Adrenal gland (tissue), 5 donors: ENCODE measurements around the gene MALT1.

ENCODE experiments used
- CTCF ChIP-seq, 6 experiments: fragments of 450-650 bp in 4 of 6; fragments of 200-600 bp in 2 of 6; sonication (generic) in 1 of 6; IDR thresholded peaks; 1 replicate in 5 of 6; 2 replicates in 1 of 6; pipeline versions ENCODE4 v1.5.1 to v1.8.0; 2016 to 2021; ENCODE audit warnings: antibody characterized with exemption in 6 of 6, mild to moderate bottlenecking in 2 of 6, moderate library complexity in 1 of 6
- POLR2A ChIP-seq, 2 donors: fragments of 450-650 bp; IDR thresholded peaks; one replicate each; pipeline ENCODE4 v1.6.1; 2017; ENCODE audit warnings: antibody characterized with exemption in 2 of 2, mild to moderate bottlenecking in 2 of 2, moderate library complexity in 1 of 2
- donor health status: DM: no; HTN: no; CAD: no.

- no peak for TF ChIP-seq CTCF (IDR thresholded peaks at IDR 0.05)
- TF ChIP-seq POLR2A (IDR thresholded peaks at IDR 0.05) = no peak
Measured at GRCh38 chr18:58728719-58729118, 57.5 kb downstream of the MALT1 start.
